GM23338 (cell line): Measurements from ENCODE around the gene CAP1. TPM values are rescaled to one million over a fixed set of nuclear protein-coding genes. Genes with fewer than 3 reads are reported as not detected.

Experiments
- ATAC-seq: fragments of 200-7000 bp; cut with Tn5 transposase; 3 replicates; pipeline ENCODE4 v1.9.1; 2020
- DNase-seq: peaks from one replicate; pipeline ENCODE4 v3.0.0-alpha.2; 2015; ENCODE audit warnings: low spot score
- H2AFZ ChIP-seq: fragments of 200-600 bp; sonication (generic); 2 replicates; pipeline ENCODE4 v1.8.0; 2016; ENCODE audit warnings: antibody characterized with exemption, mild to moderate bottlenecking, moderate library complexity
- H3F3A ChIP-seq: fragments of 200-600 bp; sonication (generic); replicated peaks from 2 replicates; pipeline ENCODE4 v1.8.0; 2017; ENCODE audit warnings: antibody characterized with exemption, mixed run types, low read depth
- H3K27ac ChIP-seq: fragments of 200-600 bp; sonication (generic); 2 replicates; pipeline ENCODE4 v1.6.1; 2016; ENCODE audit warnings: low read depth
- H3K27me3 ChIP-seq: fragments of 200-600 bp; sonication (generic); 2 replicates; pipeline ENCODE4 v1.8.0; 2016; ENCODE audit warnings: mild to moderate bottlenecking, mixed run types, moderate library complexity; ENCODE audit not compliant: insufficient read depth
- H3K36me3 ChIP-seq: fragments of 200-600 bp; sonication (generic); 2 replicates; pipeline ENCODE4 v1.8.0; 2016; ENCODE audit warnings: mild to moderate bottlenecking; ENCODE audit not compliant: insufficient read depth
- H3K4me1 ChIP-seq: fragments of 200-600 bp; sonication (generic); 2 replicates; pipeline ENCODE4 v1.8.0; 2016; ENCODE audit warnings: mild to moderate bottlenecking, moderate library complexity; ENCODE audit not compliant: insufficient read depth
- H3K4me2 ChIP-seq: fragments of 200-600 bp; sonication (generic); 2 replicates; pipeline ENCODE4 v1.7.1; 2017; ENCODE audit warnings: mixed run types
- H3K4me3 ChIP-seq: fragments of 200-600 bp; sonication (generic); 2 replicates; pipeline ENCODE4 v1.6.1; 2016; ENCODE audit warnings: mixed run types
- H3K79me2 ChIP-seq: fragments of 200-600 bp; sonication (generic); replicated peaks from 2 replicates; pipeline ENCODE4 v1.8.0; 2017; ENCODE audit warnings: mild to moderate bottlenecking; ENCODE audit not compliant: insufficient read depth
- H3K9me2 ChIP-seq: fragments of 200-600 bp; sonication (generic); 2 replicates; pipeline ENCODE4 v1.8.0; 2017; ENCODE audit not compliant: insufficient read depth
- H4K20me1 ChIP-seq: fragments of 200-600 bp; sonication (generic); replicated peaks from 2 replicates; pipeline ENCODE4 v1.8.0; 2017; ENCODE audit warnings: mild to moderate bottlenecking; ENCODE audit not compliant: insufficient read depth
- H3K27ac Mint-ChIP-seq: 2 replicates; pipeline ENCODE4 v1.8.0; 2020; ENCODE audit warnings: inconsistent platforms, mild to moderate bottlenecking, moderate library complexity, mixed read lengths
- H3K27me3 Mint-ChIP-seq: 3 replicates; pipeline ENCODE4 v1.8.0; 2022; ENCODE audit warnings: low read depth, mild to moderate bottlenecking, moderate library complexity, mixed read lengths, inconsistent platforms; ENCODE audit not compliant: insufficient read depth, poor library complexity
- H3K36me3 Mint-ChIP-seq: 3 replicates; pipeline ENCODE4 v1.8.0; 2021; ENCODE audit warnings: low read depth, mild to moderate bottlenecking, inconsistent platforms, moderate library complexity, mixed read lengths
- H3K4me1 Mint-ChIP-seq: 3 replicates; pipeline ENCODE4 v1.8.0; 2020; ENCODE audit warnings: mild to moderate bottlenecking, inconsistent platforms, mixed read lengths
- H3K4me3 Mint-ChIP-seq: 3 replicates; pipeline ENCODE4 v1.8.0; 2021; ENCODE audit warnings: moderate library complexity, mild to moderate bottlenecking, inconsistent platforms, mixed read lengths
- H3K9me3 Mint-ChIP-seq: 3 replicates; pipeline ENCODE4 v1.8.0; 2020; ENCODE audit warnings: moderate library complexity, mild to moderate bottlenecking, inconsistent platforms, mixed read lengths
- EZH2 ChIP-seq: fragments of 200-600 bp; sonication (generic); IDR thresholded peaks from one replicate; pipeline ENCODE4 v1.8.0; 2017; ENCODE audit warnings: antibody characterized with exemption, mild to moderate bottlenecking, low read depth; ENCODE audit not compliant: unreplicated experiment
- EZH2phosphoT487 ChIP-seq: fragments of 200-600 bp; sonication (generic); IDR thresholded peaks from one replicate; pipeline ENCODE4 v1.8.1; 2018; ENCODE audit warnings: antibody characterized with exemption; ENCODE audit not compliant: unreplicated experiment
- JUNB ChIP-seq: IDR thresholded peaks from one replicate; pipeline ENCODE4 v1.6.1; 2016; ENCODE audit warnings: antibody characterized with exemption; ENCODE audit not compliant: unreplicated experiment
- REST ChIP-seq: IDR thresholded peaks from one replicate; pipeline ENCODE4 v1.6.1; 2018; ENCODE audit warnings: antibody characterized with exemption; ENCODE audit not compliant: unreplicated experiment
- STAT1 ChIP-seq: IDR thresholded peaks from one replicate; pipeline ENCODE4 v1.6.1; 2016; ENCODE audit warnings: antibody characterized with exemption; ENCODE audit not compliant: unreplicated experiment
- ZNF114 ChIP-seq: fragments of 250-450 bp; sonication (Bioruptor Pico); IDR thresholded peaks from 2 replicates; pipeline ENCODE4 v1.5.0; 2020; ENCODE audit warnings: mild to moderate bottlenecking, moderate library complexity
- polyA plus RNA-seq: library from polyadenylated mRNA; unstranded; fragments of >200 nt; fragmentation: Nextera tagmentation; extraction: Ambion mirVana; gene quantifications from 2 replicates; pipeline ENCODE4 v1.2.1, GENCODE V29; 2016
- total RNA-seq: library from RNA; depleted of rRNA; stranded (reverse); fragments of >200 nt; shearing (Covaris generic); gene quantifications from 2 replicates; pipeline ENCODE4 v1.2.3, GENCODE V29; 2014
- TF ChIP-seq, protein P1 (sequence below): IDR thresholded peaks from 2 replicates; pipeline ENCODE4 v1.6.1; 2016; ENCODE audit warnings: antibody characterized with exemption
- TF ChIP-seq, protein P2 (sequence below): fragments of 250-450 bp; sonication (Bioruptor Pico); IDR thresholded peaks from 2 replicates; pipeline ENCODE4 v1.5.0; 2020; ENCODE audit warnings: mild to moderate bottlenecking, moderate library complexity

Gene CAP1
- total and polyA plus RNA-seq, 2 experiments from 2014 or later, result 133 to 254 TPM

- ATAC-seq (no peak), DNase-seq (no peak)
- H3K79me2 ChIP-seq, result no peaks in the 10 kb centered on the region
- Mint-ChIP-seq H3K4me1 (peaks cover 11% of the 10 kb centered on the region; the same call in 2 of the 3 replicates), H3K27ac (no peak overlapping the region), H3K36me3 (peaks cover 4% of the 10 kb centered on the region; the same call in 2 of the 3 replicates), H3K9me3 (peaks cover 6% of the 10 kb centered on the region; the same call in 2 of the 3 replicates), H3K4me3 (no peak overlapping the region), H3K27me3 (no peaks in the 10 kb centered on the region)
- no peaks in the 10 kb centered on the region for H3K27me3 ChIP-seq
- TF ChIP-seq EZH2phosphoT487, result no peak
- TF ChIP-seq STAT1, result no peak
- no peak for TF ChIP-seq JUNB
- TF ChIP-seq, protein P1, sequence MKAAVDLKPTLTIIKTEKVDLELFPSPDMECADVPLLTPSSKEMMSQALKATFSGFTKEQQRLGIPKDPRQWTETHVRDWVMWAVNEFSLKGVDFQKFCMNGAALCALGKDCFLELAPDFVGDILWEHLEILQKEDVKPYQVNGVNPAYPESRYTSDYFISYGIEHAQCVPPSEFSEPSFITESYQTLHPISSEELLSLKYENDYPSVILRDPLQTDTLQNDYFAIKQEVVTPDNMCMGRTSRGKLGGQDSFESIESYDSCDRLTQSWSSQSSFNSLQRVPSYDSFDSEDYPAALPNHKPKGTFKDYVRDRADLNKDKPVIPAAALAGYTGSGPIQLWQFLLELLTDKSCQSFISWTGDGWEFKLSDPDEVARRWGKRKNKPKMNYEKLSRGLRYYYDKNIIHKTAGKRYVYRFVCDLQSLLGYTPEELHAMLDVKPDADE, result no peak
- no peak for TF ChIP-seq ZNF114 (CRISPR knock-in tag)
- TF ChIP-seq REST, result no peak
- TF ChIP-seq, protein P2, sequence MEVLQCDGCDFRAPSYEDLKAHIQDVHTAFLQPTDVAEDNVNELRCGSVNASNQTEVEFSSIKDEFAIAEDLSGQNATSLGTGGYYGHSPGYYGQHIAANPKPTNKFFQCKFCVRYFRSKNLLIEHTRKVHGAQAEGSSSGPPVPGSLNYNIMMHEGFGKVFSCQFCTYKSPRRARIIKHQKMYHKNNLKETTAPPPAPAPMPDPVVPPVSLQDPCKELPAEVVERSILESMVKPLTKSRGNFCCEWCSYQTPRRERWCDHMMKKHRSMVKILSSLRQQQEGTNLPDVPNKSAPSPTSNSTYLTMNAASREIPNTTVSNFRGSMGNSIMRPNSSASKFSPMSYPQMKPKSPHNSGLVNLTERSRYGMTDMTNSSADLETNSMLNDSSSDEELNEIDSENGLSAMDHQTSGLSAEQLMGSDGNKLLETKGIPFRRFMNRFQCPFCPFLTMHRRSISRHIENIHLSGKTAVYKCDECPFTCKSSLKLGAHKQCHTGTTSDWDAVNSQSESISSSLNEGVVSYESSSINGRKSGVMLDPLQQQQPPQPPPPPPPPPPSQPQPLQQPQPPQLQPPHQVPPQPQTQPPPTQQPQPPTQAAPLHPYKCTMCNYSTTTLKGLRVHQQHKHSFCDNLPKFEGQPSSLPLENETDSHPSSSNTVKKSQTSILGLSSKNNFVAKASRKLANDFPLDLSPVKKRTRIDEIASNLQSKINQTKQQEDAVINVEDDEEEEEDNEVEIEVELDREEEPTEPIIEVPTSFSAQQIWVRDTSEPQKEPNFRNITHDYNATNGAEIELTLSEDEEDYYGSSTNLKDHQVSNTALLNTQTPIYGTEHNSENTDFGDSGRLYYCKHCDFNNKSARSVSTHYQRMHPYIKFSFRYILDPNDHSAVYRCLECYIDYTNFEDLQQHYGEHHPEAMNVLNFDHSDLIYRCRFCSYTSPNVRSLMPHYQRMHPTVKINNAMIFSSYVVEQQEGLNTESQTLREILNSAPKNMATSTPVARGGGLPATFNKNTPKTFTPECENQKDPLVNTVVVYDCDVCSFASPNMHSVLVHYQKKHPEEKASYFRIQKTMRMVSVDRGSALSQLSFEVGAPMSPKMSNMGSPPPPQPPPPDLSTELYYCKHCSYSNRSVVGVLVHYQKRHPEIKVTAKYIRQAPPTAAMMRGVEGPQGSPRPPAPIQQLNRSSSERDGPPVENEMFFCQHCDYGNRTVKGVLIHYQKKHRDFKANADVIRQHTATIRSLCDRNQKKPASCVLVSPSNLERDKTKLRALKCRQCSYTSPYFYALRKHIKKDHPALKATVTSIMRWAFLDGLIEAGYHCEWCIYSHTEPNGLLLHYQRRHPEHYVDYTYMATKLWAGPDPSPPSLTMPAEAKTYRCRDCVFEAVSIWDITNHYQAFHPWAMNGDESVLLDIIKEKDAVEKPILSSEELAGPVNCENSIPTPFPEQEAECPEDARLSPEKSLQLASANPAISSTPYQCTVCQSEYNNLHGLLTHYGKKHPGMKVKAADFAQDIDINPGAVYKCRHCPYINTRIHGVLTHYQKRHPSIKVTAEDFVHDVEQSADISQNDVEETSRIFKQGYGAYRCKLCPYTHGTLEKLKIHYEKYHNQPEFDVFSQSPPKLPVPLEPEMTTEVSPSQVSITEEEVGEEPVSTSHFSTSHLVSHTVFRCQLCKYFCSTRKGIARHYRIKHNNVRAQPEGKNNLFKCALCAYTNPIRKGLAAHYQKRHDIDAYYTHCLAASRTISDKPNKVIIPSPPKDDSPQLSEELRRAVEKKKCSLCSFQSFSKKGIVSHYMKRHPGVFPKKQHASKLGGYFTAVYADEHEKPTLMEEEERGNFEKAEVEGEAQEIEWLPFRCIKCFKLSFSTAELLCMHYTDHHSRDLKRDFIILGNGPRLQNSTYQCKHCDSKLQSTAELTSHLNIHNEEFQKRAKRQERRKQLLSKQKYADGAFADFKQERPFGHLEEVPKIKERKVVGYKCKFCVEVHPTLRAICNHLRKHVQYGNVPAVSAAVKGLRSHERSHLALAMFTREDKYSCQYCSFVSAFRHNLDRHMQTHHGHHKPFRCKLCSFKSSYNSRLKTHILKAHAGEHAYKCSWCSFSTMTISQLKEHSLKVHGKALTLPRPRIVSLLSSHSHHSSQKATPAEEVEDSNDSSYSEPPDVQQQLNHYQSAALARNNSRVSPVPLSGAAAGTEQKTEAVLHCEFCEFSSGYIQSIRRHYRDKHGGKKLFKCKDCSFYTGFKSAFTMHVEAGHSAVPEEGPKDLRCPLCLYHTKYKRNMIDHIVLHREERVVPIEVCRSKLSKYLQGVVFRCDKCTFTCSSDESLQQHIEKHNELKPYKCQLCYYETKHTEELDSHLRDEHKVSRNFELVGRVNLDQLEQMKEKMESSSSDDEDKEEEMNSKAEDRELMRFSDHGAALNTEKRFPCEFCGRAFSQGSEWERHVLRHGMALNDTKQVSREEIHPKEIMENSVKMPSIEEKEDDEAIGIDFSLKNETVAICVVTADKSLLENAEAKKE (CRISPR knock-in tag), result no peak
- TF ChIP-seq EZH2, result no peak
- H3K36me3 ChIP-seq, result no peaks in the 10 kb centered on the region
- H3K4me1 ChIP-seq, result no peaks in the 10 kb centered on the region
- no peak overlapping the region for H3K4me3 ChIP-seq
- no peaks in the 10 kb centered on the region for H3F3A ChIP-seq
- no peak overlapping the region for H2AFZ ChIP-seq
- H3K9me2 ChIP-seq, result 0 out of 2 replicates have a peak, but pooled peaks cover 4% of the 10 kb centered on the region
- no peaks in the 10 kb centered on the region for H4K20me1 ChIP-seq
- H3K4me2 ChIP-seq, result no peak overlapping the region
- no peak overlapping the region for H3K27ac ChIP-seq
Observed at GRCh38 chr1:40001456-40001855, 39.1 kb upstream of the CAP1 start.
